H9 (cell line): ENCODE measurements around the gene RILPL2. TPM values are rescaled to one million over a fixed set of nuclear protein-coding genes. Genes with fewer than 3 reads are reported as not detected.

Experiments used
- DNase-seq: peaks from one replicate; pipeline ENCODE4 v3.0.0-alpha.2; 2017
- H2AFZ ChIP-seq: one replicate; pipeline ENCODE4 v1.6.1; 2013; ENCODE audit warnings: mild to moderate bottlenecking, low read length, control low read depth, moderate library complexity
- H2AK5ac ChIP-seq: 2 replicates; pipeline ENCODE4 v1.6.1; 2013; ENCODE audit warnings: low read length, control low read depth, mixed read lengths; ENCODE audit not compliant: insufficient read length
- H2BK120ac ChIP-seq: one replicate; pipeline ENCODE4 v1.6.1; 2013; ENCODE audit warnings: low read depth, mild to moderate bottlenecking, low read length, control low read depth, inconsistent platforms; ENCODE audit not compliant: poor library complexity, severe bottlenecking
- H2BK12ac ChIP-seq: 2 replicates; pipeline ENCODE4 v1.6.1; 2013; ENCODE audit warnings: low read length, control low read depth, mixed read lengths, low read depth; ENCODE audit not compliant: insufficient read length
- H2BK15ac ChIP-seq: 2 replicates; pipeline ENCODE4 v1.6.1; 2013; ENCODE audit warnings: low read depth, low read length, control low read depth
- H2BK20ac ChIP-seq: one replicate; pipeline ENCODE4 v1.6.1; 2013; ENCODE audit warnings: low read depth, mild to moderate bottlenecking, low read length, control low read depth, inconsistent platforms; ENCODE audit not compliant: poor library complexity, severe bottlenecking
- H2BK5ac ChIP-seq: 2 replicates; pipeline ENCODE4 v1.6.1; 2013; ENCODE audit warnings: low read length, control low read depth, mixed read lengths; ENCODE audit not compliant: insufficient read length
- H3K14ac ChIP-seq: 2 replicates; pipeline ENCODE4 v1.6.1; 2013; ENCODE audit warnings: low read length, control low read depth; ENCODE audit not compliant: insufficient read depth
- H3K18ac ChIP-seq: 2 replicates; pipeline ENCODE4 v1.6.1; 2013; ENCODE audit warnings: low read depth, mild to moderate bottlenecking, mixed read lengths, low read length, control low read depth; ENCODE audit not compliant: insufficient read length
- H3K23ac ChIP-seq: 2 replicates; pipeline ENCODE4 v1.6.1; 2013; ENCODE audit warnings: low read length, control low read depth, mixed read lengths, low read depth; ENCODE audit not compliant: insufficient read length
- H3K23me2 ChIP-seq: 2 replicates; pipeline ENCODE4 v1.6.1; 2013; ENCODE audit warnings: low read depth, mild to moderate bottlenecking, mixed read lengths, low read length, control low read depth; ENCODE audit not compliant: insufficient read length, poor library complexity, severe bottlenecking
- H3K27ac ChIP-seq: 2 replicates; pipeline ENCODE4 v1.5.1; 2013; ENCODE audit warnings: low read length, control low read depth, mixed read lengths, low read depth; ENCODE audit not compliant: insufficient read length
- H3K27me3 ChIP-seq: 2 replicates; pipeline ENCODE4 v1.6.1; 2013; ENCODE audit warnings: low read length, control low read depth, inconsistent platforms; ENCODE audit not compliant: insufficient read depth
- H3K4ac ChIP-seq: 2 replicates; pipeline ENCODE4 v1.6.1; 2013; ENCODE audit warnings: low read depth, mild to moderate bottlenecking, control low read depth, inconsistent platforms, low read length, moderate library complexity
- H3K4me1 ChIP-seq: 2 replicates; pipeline ENCODE4 v1.6.1; 2013; ENCODE audit warnings: low read length, control low read depth, inconsistent platforms; ENCODE audit not compliant: insufficient read depth
- H3K4me2 ChIP-seq: 2 replicates; pipeline ENCODE4 v1.6.1; 2013; ENCODE audit warnings: low read length, control low read depth, mixed read lengths; ENCODE audit not compliant: insufficient read length, insufficient read depth
- H3K56ac ChIP-seq: 2 replicates; pipeline ENCODE4 v1.6.1; 2013; ENCODE audit warnings: low read depth, mild to moderate bottlenecking, mixed read lengths, low read length, control low read depth; ENCODE audit not compliant: insufficient read length
- H3K79me1 ChIP-seq: 2 replicates; pipeline ENCODE4 v1.6.1; 2013; ENCODE audit warnings: low read depth, mild to moderate bottlenecking, moderate library complexity, low read length, control low read depth, inconsistent platforms; ENCODE audit not compliant: insufficient read depth, poor library complexity, severe bottlenecking
- H3K79me2 ChIP-seq: 2 replicates; pipeline ENCODE4 v1.6.1; 2013; ENCODE audit warnings: low read length, control low read depth, inconsistent platforms; ENCODE audit not compliant: insufficient read depth
- H3K9ac ChIP-seq: 2 replicates; pipeline ENCODE4 v1.6.1; 2013; ENCODE audit warnings: low read length, control low read depth, mixed read lengths; ENCODE audit not compliant: insufficient read length; ENCODE audit errors: extremely low read depth
- H3K9me3 ChIP-seq: one replicate; pipeline ENCODE4 v1.6.1; 2013; ENCODE audit warnings: low read depth, low read length, inconsistent platforms; ENCODE audit not compliant: control insufficient read depth
- H3T11ph ChIP-seq: one replicate; pipeline ENCODE4 v1.6.1; 2013; ENCODE audit warnings: mild to moderate bottlenecking, low read length, control low read depth, inconsistent platforms
- H4K20me1 ChIP-seq: one replicate; pipeline ENCODE4 v1.6.1; 2013; ENCODE audit not compliant: control insufficient read depth, insufficient read length, insufficient read depth
- H4K5ac ChIP-seq: 2 replicates; pipeline ENCODE4 v1.6.1; 2013; ENCODE audit warnings: low read depth, mild to moderate bottlenecking, mixed read lengths, low read length, control low read depth; ENCODE audit not compliant: insufficient read length
- H4K8ac ChIP-seq: replicated peaks from 2 replicates; pipeline ENCODE4 v1.6.1; 2013; ENCODE audit warnings: low read length, control low read depth, mixed read lengths, low read depth; ENCODE audit not compliant: insufficient read length
- H4K91ac ChIP-seq: 2 replicates; pipeline ENCODE4 v1.6.1; 2013; ENCODE audit warnings: low read depth, mild to moderate bottlenecking, moderate library complexity, mixed read lengths, low read length, control low read depth; ENCODE audit not compliant: insufficient read length
- H3K27ac Mint-ChIP-seq, 3 experiments: 2 replicates in 2 of 3; 3 replicates in 1 of 3; pipeline ENCODE4 v1.8.0; 2020 to 2021; ENCODE audit warnings: mixed read lengths in 3 of 3, mild to moderate bottlenecking in 1 of 3, moderate library complexity in 1 of 3
- H3K27me3 Mint-ChIP-seq: 2 replicates; pipeline ENCODE4 v1.8.0; 2021; ENCODE audit warnings: low read depth, mild to moderate bottlenecking, moderate library complexity, mixed read lengths
- H3K36me3 Mint-ChIP-seq, 3 experiments: 2 replicates in 2 of 3; 3 replicates in 1 of 3; pipeline ENCODE4 v1.8.0; 2020 to 2021; ENCODE audit warnings: low read depth in 3 of 3, mixed read lengths in 3 of 3; ENCODE audit not compliant: insufficient read depth in 1 of 3
- H3K4me1 Mint-ChIP-seq, 2 experiments: 2 replicates each; pipeline ENCODE4 v1.8.0; 2020; ENCODE audit warnings: mixed read lengths in 2 of 2
- H3K4me3 Mint-ChIP-seq, 2 experiments: 2 replicates in 1 of 2; 3 replicates in 1 of 2; pipeline ENCODE4 v1.8.0; 2020 to 2021; ENCODE audit warnings: mild to moderate bottlenecking in 2 of 2, mixed read lengths in 2 of 2, moderate library complexity in 1 of 2
- H3K9me3 Mint-ChIP-seq, 2 experiments: 2 replicates in 1 of 2; 3 replicates in 1 of 2; pipeline ENCODE4 v1.8.0; 2020; ENCODE audit warnings: mild to moderate bottlenecking in 2 of 2, mixed read lengths in 2 of 2, moderate library complexity in 1 of 2
- WGBS: extraction: QIAGEN DNeasy Blood & Tissue Kit; methylation state at CpG from one replicate; pipeline ENCODE4 v1.1.7; 2013; ENCODE audit warnings: missing lambda C conversion rate, low lambda C conversion rate, mixed read lengths; ENCODE audit not compliant: insufficient read length; ENCODE audit errors: extremely low coverage; 5-methylcytosine and 5-hydroxymethylcytosine counted together
- total RNA-seq: library from RNA; stranded (reverse); gene quantifications from 2 replicates; pipeline ENCODE4 v1.2.1, GENCODE V29; 2021
- TF ChIP-seq, protein P1 (sequence below): fragments of 200-600 bp; sonication (generic); conservative IDR thresholded peaks from 3 replicates; pipeline ENCODE4 v1.8.0; 2021; ENCODE audit warnings: antibody characterized with exemption, mild to moderate bottlenecking

The RILPL2 gene
- total RNA-seq, 1 experiment from 2014 or later: 1.4 TPM

DNA sequence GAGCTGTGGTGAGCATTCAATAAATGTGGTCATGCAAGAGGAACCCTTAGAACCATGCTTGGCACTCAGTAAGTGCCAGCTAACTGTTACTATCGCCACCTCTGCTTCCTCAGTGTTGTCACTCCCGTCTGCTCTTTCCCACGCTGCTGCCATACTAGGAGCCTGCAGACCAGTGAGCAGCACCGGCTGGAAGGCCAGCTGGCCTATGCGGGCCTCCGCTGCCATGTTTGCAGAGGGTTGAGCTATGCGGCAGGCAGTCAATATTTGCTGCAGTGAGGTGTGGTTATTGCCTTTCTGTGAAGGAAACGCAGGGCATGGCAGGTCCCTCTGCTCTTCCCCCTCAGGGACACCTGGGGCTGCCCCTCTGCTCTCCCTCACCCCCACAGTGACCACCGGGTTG, 39.5 kb downstream of the RILPL2 start:
- H2AK5ac ChIP-seq: no peak overlapping the region
- no peaks in the 10 kb centered on the region for H3K79me1 ChIP-seq
- no peak overlapping the region for H4K91ac ChIP-seq
- Mint-ChIP-seq H3K27ac (no peak overlapping the region), H3K36me3 (peaks cover 11 to 58% (median 28%) of the 10 kb centered on the region in 3 experiments; a peak in 6 of 7 replicates), H3K9me3 (no peaks in the 10 kb centered on the region), H3K4me3 (no peak overlapping the region), H3K4me1 (peaks cover 2% of the 10 kb centered on the region in 2 experiments), H3K27me3 (peaks cover 74% of the 10 kb centered on the region)
- H4K20me1 ChIP-seq: no peaks in the 10 kb centered on the region
- no peaks in the 10 kb centered on the region for H3K9me3 ChIP-seq
- no peak overlapping the region for H3K9ac ChIP-seq
- H3K14ac ChIP-seq: no peak overlapping the region
- no peaks in the 10 kb centered on the region for H3K79me2 ChIP-seq
- H2BK120ac ChIP-seq: no peak overlapping the region
- H3K18ac ChIP-seq: no peak overlapping the region
- H3K27me3 ChIP-seq: no peaks in the 10 kb centered on the region; the same call in 1 of the 2 replicates
- H2BK20ac ChIP-seq: no peak overlapping the region
- no peak overlapping the region for H3K4ac ChIP-seq
- no CpG with 5 or more reads among the region's 9 CpGs for WGBS
- no peak overlapping the region for H2BK15ac ChIP-seq
- no peak overlapping the region for H3K56ac ChIP-seq
- no peak overlapping the region for H2BK5ac ChIP-seq
- no peak overlapping the region for H3T11ph ChIP-seq
- no peak overlapping the region for H3K27ac ChIP-seq
- H3K4me1 ChIP-seq: no peaks in the 10 kb centered on the region; the same call in 1 of the 2 replicates
- H3K23me2 ChIP-seq: no peaks in the 10 kb centered on the region
- no peak overlapping the region for H4K8ac ChIP-seq
- no peak overlapping the region for H3K23ac ChIP-seq
- H4K5ac ChIP-seq: no peak overlapping the region
- TF ChIP-seq, protein P1, sequence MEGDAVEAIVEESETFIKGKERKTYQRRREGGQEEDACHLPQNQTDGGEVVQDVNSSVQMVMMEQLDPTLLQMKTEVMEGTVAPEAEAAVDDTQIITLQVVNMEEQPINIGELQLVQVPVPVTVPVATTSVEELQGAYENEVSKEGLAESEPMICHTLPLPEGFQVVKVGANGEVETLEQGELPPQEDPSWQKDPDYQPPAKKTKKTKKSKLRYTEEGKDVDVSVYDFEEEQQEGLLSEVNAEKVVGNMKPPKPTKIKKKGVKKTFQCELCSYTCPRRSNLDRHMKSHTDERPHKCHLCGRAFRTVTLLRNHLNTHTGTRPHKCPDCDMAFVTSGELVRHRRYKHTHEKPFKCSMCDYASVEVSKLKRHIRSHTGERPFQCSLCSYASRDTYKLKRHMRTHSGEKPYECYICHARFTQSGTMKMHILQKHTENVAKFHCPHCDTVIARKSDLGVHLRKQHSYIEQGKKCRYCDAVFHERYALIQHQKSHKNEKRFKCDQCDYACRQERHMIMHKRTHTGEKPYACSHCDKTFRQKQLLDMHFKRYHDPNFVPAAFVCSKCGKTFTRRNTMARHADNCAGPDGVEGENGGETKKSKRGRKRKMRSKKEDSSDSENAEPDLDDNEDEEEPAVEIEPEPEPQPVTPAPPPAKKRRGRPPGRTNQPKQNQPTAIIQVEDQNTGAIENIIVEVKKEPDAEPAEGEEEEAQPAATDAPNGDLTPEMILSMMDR: no peak
- H2BK12ac ChIP-seq: no peak overlapping the region
- no peak overlapping the region for H2AFZ ChIP-seq
- DNase-seq: no peak
- no peak overlapping the region for H3K4me2 ChIP-seq
